Activated CD4-positive, alpha-beta memory T cell treated with anti-CD3 and anti-CD28 coated beads for 36 hours (primary cell): ENCODE data around the gene FBN1. TPM values are rescaled to one million over a fixed set of nuclear protein-coding genes. Genes with fewer than 3 reads are reported as not detected.

Experiments
- CTCF ChIA-PET: fragments of 350-600 bp; sonication (Branson Sonifier 250); formaldehyde crosslinking; loops from one replicate; lab custom pipeline; 2021; ENCODE audit warnings: antibody characterized with exemption, inconsistent platforms; lab: Charles Lee
- POLR2A ChIA-PET: fragments of 350-600 bp; sonication (Branson Sonifier 250); formaldehyde crosslinking; loops from one replicate; lab custom pipeline; 2021; ENCODE audit warnings: antibody characterized with exemption; lab: Charles Lee
- DNase-seq: peaks from one replicate; pipeline ENCODE4 v3.0.0-alpha.2; 2020
- H3K27ac Mint-ChIP-seq: one replicate; pipeline ENCODE4 v1.8.0; 2021; ENCODE audit warnings: mixed read lengths
- H3K27me3 Mint-ChIP-seq: one replicate; pipeline ENCODE4 v1.8.0; 2021; ENCODE audit warnings: mixed read lengths
- H3K36me3 Mint-ChIP-seq: one replicate; pipeline ENCODE4 v1.8.0; 2021; ENCODE audit warnings: mixed read lengths
- H3K4me1 Mint-ChIP-seq: one replicate; pipeline ENCODE4 v1.8.0; 2021; ENCODE audit warnings: low read depth, mixed read lengths
- H3K4me3 Mint-ChIP-seq: one replicate; pipeline ENCODE4 v1.8.0; 2021; ENCODE audit warnings: mild to moderate bottlenecking, mixed read lengths
- H3K9me3 Mint-ChIP-seq: one replicate; pipeline ENCODE4 v1.8.0; 2021; ENCODE audit warnings: mixed read lengths
- intact Hi-C: fragments of 100-400 bp; cut with micrococcal nuclease; formaldehyde crosslinking; loops from one replicate; pipeline ENCODE4 v1.15.1; 2023
- total RNA-seq, 2 experiments: library from RNA; stranded (reverse); gene quantifications; one replicate each; pipeline ENCODE4 v1.2.3, GENCODE V29; 2021

FBN1 gene
- total RNA-seq, 2 experiments from 2014 or later: 0.34 to 0.52 TPM

DNA sequence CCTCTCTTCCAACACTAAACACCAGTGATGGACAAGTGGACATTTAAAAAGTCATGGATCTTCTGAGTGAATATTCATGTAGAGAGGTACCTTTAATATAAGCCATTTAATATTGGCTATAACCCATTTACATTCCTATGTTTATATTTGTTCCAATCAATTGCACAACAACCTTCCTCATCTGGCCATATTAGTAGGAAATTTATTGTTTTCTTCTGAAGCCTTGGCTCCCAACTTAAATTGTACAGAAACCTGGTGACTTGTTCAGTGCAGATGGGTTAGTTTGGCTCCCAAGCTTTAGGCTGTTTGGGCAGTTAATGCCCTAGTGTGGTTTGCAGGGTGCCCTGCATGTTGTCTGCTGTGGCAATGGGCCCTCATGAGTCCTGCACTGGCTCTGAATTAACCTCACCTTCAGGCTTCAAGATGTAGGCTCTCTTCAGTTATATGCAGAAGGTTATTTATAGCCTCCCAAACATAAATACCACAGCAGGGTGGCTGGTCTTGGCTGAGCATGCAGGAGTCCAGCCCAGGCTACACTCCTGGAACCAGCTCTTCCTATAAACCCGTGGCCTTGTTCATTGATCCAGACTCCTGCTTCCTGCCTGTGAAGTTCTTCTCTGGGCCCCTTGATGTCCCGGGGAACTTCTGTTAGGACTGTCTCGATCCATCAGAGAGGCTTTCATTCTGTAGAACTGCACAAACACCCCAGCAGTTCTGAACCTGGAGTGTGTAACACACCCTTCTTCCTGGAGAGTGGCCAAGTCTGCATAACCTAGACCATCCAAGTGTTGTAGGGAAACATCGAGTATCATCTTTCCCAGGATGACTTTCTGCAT is 257.3 kb downstream of the FBN1 start:
- Mint-ChIP-seq H3K4me1 (no peaks in the 10 kb centered on the region), H3K27me3 (peaks cover 5% of the 10 kb centered on the region), H3K27ac (no peak overlapping the region), H3K9me3 (no peaks in the 10 kb centered on the region), H3K4me3 (no peak overlapping the region), H3K36me3 (no peaks in the 10 kb centered on the region)
- POLR2A ChIA-PET: no interaction called here
- DNase-seq: no peak
- intact Hi-C loops: no loop called here
- CTCF ChIA-PET: no interaction called here

DNA sequence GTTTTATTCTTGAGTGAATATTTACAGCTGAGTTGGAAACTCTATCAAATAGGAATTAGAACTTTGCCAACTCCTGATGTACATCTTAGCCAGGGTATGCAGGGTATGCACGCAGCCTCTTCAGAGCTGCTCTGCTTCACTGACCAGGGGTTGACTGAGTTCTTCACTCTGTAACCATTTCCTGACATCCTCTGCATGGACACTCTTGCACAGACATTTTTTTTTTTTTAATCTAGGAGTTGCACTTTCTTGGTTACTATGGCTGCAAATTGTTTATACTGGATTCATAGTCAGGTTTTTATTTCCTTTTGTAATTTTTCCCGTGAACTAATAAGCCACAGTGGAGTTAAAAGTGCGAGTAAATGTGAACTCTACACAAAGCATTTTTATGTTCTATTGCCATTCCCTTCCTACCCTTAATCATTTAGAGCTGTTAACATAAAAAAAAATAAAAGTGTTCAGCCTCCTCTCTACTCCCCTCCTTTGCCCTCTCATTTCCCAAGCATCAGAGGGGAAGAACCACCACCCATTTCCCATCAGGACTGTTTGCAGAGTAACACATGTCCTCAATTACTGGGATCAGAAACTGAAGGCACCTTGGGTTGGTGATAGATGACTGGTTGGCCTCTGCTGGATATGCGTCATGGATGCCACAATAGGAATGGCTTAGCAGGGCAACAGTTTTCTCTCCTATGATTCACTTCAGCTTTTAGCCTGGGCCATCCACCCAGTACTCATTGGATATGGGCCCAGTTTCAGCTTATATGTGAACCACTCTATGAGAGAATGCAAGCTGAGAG is 260.3 kb downstream of the FBN1 start:
- DNase-seq: no peak
- no peaks in the 10 kb centered on the region for H3K9me3 Mint-ChIP-seq
- POLR2A ChIA-PET: no interaction called here
- no peaks in the 10 kb centered on the region for H3K4me1 Mint-ChIP-seq
- intact Hi-C loops: no loop called here
- no peak overlapping the region for H3K27ac Mint-ChIP-seq
- H3K36me3 Mint-ChIP-seq: no peaks in the 10 kb centered on the region
- no peak overlapping the region for H3K4me3 Mint-ChIP-seq
- peaks cover 5% of the 10 kb centered on the region for H3K27me3 Mint-ChIP-seq
- CTCF ChIA-PET: no interaction called here

DNA sequence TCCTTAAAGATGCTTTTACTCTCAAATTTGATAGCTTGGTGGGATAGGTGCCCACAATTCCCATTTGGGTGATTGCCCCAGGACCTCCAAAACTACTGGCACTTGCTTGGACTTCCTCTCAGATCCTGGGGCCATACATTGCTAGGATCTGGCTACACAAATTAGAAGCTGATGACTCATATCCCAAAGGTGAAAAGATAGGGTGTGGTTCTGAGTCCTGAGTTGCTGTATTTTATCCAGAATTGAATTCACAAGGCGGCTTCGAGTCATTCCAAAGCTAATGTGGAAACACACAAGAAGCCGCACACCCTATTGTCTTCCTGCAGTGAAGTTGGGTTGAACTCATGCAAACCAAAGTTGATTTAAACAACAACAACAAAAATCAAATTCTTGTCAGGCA is 260.9 kb downstream of the FBN1 start:
- DNase-seq: no peak
- Mint-ChIP-seq H3K36me3 (no peaks in the 10 kb centered on the region), H3K27ac (no peak overlapping the region), H3K27me3 (peaks cover 5% of the 10 kb centered on the region), H3K4me3 (no peak overlapping the region), H3K4me1 (no peaks in the 10 kb centered on the region), H3K9me3 (no peaks in the 10 kb centered on the region)
- ChIA-PET POLR2A (no interaction called here), CTCF (no interaction called here)
- intact Hi-C loops: no loop called here

DNA sequence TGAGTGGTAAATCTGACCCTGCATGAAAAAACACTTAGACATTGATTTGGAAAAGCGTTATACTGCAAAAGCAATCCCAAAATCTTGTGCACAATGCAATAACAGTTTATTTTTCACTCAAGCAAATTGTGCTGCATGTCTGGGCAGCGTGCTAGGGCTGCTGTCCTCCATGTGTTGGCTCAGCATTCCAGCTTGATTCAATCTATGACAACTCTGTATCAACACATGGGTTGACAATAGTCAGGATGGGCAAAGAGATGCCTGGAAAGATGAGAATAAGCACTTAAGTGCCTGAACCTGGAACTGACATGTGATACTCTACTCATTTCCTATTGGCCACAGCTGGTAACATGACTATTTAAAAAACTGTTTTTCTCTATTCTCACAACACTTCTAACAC is 262.5 kb downstream of the FBN1 start:
- H3K36me3 Mint-ChIP-seq: no peaks in the 10 kb centered on the region
- intact Hi-C loops: no loop called here
- no peak overlapping the region for H3K27ac Mint-ChIP-seq
- H3K9me3 Mint-ChIP-seq: no peaks in the 10 kb centered on the region
- no peaks in the 10 kb centered on the region for H3K4me1 Mint-ChIP-seq
- CTCF ChIA-PET: no interaction called here
- H3K4me3 Mint-ChIP-seq: no peak overlapping the region
- peaks cover 5% of the 10 kb centered on the region for H3K27me3 Mint-ChIP-seq
- POLR2A ChIA-PET: no interaction called here
- no peak for DNase-seq

DNA sequence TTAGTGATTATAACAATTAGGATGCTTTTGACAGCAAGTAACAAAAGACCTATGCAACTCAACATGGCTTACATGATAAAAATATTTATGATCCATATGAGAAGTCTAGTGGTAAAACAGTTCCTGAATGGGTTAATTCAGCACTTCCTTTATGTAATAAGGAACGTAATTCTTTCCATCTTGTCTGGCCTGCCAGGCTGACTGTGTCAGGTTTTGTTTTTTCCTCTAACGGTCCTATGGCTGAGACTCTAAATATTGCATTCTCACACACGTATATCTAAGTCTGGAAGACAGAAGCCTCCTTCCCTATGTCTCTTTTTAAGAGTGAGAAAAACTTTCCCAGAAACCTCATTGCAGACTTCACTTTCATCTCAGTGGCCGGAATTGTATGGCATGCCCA is 263.6 kb downstream of the FBN1 start:
- no peaks in the 10 kb centered on the region for H3K36me3 Mint-ChIP-seq
- H3K4me1 Mint-ChIP-seq: no peaks in the 10 kb centered on the region
- intact Hi-C loops: no loop called here
- ChIA-PET POLR2A (no interaction called here), CTCF (no interaction called here)
- H3K27me3 Mint-ChIP-seq: peaks cover 11% of the 10 kb centered on the region
- peaks cover 6% of the 10 kb centered on the region for H3K9me3 Mint-ChIP-seq
- H3K4me3 Mint-ChIP-seq: no peak overlapping the region
- no peak for DNase-seq
- H3K27ac Mint-ChIP-seq: no peak overlapping the region

DNA sequence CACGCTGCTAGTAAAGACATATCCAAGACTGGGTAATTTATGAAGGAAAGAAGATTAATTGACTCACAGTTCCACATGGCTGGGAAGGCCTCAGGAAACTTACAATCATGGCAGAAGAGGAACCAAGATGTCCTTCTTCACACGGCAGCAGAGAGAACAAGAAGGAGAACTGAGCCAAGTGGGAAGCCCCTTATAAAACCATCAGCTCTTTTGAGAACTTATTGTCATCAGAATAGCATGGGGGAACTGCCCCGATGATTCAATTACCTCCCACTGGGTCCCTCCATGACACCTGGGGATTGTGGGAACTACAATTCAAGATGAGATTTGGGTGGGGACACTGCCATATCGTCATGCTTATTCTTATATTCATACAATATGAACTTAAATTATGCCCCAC is 265.3 kb downstream of the FBN1 start:
- no peaks in the 10 kb centered on the region for H3K4me1 Mint-ChIP-seq
- no peak overlapping the region for H3K4me3 Mint-ChIP-seq
- no peak for DNase-seq
- peaks cover 14% of the 10 kb centered on the region for H3K27me3 Mint-ChIP-seq
- peaks cover 6% of the 10 kb centered on the region for H3K9me3 Mint-ChIP-seq
- H3K27ac Mint-ChIP-seq: no peak overlapping the region
- intact Hi-C loops: no loop called here
- ChIA-PET POLR2A (no interaction called here), CTCF (no interaction called here)
- H3K36me3 Mint-ChIP-seq: no peaks in the 10 kb centered on the region

DNA sequence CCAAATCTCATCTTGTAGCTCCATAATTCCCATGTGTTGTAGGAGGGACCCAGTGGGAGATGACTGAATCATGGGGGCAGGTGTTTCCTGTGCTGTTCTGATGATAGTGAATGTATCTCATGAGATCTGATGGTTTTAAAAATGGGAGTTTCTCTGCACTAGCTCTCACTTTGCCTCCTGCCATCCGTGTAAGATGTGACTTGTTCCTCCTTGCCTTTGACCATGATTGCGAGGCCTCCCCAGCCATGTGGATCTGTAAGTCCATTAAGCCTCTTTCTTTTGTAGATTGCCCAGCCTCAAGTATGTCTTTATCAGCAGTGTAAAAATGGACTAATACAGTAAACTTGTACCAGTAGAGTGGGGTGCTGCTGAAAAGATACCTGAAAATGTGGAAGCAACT is 269.7 kb downstream of the FBN1 start:
- intact Hi-C loops: no loop called here
- DNase-seq: no peak
- POLR2A ChIA-PET: no interaction called here
- no peak overlapping the region for H3K4me3 Mint-ChIP-seq
- peaks cover 28% of the 10 kb centered on the region for H3K27me3 Mint-ChIP-seq
- peaks cover 6% of the 10 kb centered on the region for H3K9me3 Mint-ChIP-seq
- H3K4me1 Mint-ChIP-seq: no peaks in the 10 kb centered on the region
- H3K27ac Mint-ChIP-seq: no peak overlapping the region
- CTCF ChIA-PET: interaction anchor here (1.0 kb wide), 1 partner anchor 19 kb away, joined by 3 read pairs; no protein-coding TSS in a partner anchor
- no peaks in the 10 kb centered on the region for H3K36me3 Mint-ChIP-seq

DNA sequence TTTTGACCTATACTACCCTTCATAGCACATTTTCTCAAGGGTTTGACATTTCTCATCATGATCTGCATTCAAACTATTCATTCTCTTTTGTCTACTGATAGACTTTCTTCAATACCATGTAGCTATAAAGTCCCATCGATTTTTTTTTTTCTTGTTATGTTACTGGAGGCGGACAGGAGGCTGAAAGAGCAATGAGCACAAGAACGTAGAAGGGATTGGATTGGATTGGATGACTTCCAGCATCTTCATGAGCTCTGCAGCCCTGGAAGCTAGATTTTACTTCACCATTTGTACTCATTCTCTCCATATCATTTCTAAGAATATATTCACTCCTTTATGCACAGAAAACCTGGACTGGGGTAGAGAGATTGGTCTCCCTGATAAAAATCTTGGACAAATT is 271.0 kb downstream of the FBN1 start:
- H3K4me1 Mint-ChIP-seq: no peaks in the 10 kb centered on the region
- peaks cover 28% of the 10 kb centered on the region for H3K27me3 Mint-ChIP-seq
- no peak overlapping the region for H3K4me3 Mint-ChIP-seq
- ChIA-PET CTCF (interaction anchor here (1.0 kb wide), 1 partner anchor 22 kb away, joined by 3 read pairs; no protein-coding TSS in a partner anchor), POLR2A (no interaction called here)
- no peak overlapping the region for H3K27ac Mint-ChIP-seq
- H3K9me3 Mint-ChIP-seq: peaks cover 6% of the 10 kb centered on the region
- DNase-seq: no peak
- intact Hi-C loops: no loop called here
- no peaks in the 10 kb centered on the region for H3K36me3 Mint-ChIP-seq

DNA sequence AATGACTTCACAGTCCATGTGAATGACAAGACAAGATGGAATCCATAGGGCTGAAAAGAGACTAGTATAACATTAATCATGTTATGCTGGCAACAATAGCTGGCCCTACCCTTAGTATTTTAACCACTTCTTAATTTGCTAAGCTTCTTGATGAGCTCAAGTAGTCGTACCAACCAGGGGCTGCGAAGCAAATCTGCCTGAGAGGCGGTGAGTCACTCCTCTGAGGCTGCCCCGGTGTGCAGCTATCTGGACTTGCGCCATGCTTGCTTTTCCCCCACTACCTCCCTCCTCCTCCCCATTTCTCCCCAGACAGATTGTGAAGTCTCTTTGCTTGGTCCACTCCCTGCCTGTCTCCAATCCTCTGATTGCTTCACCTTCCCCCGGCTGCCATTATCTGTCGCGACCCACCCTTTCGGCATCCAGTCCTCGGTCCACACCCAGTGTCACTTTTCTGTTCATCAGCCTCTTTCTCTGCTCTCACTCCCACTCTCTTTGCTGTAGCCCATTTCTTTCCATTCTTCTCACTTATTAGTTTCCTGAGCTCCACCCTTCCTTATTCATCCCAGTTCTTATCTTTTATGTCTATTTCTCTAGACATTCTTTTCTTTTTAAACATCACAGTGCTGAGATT is 271.6 kb downstream of the FBN1 start:
- no peak for DNase-seq
- intact Hi-C loops: no loop called here
- Mint-ChIP-seq H3K27me3 (peaks cover 33% of the 10 kb centered on the region), H3K4me3 (no peak overlapping the region), H3K27ac (no peak overlapping the region), H3K9me3 (peaks cover 6% of the 10 kb centered on the region), H3K36me3 (no peaks in the 10 kb centered on the region), H3K4me1 (no peaks in the 10 kb centered on the region)
- ChIA-PET CTCF (no interaction called here), POLR2A (no interaction called here)

DNA sequence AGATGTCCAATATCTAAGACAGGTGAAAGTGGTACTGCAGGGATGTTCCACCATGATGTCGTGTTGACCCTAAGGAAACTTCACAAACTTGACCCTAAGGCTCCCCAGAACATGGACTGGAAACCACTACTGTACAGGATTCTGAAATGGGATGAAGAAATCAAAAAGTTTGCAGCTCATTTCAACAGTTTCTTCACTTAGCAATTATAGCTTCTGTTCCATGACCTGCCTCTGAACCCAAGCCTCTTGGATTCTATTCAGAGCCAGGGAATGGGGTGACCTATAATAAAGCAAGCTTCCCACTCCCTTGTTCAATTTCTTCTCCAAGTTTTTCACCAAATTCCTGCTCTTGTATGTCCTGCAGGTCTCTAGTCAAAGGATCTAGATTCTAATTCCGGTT is 273.5 kb downstream of the FBN1 start:
- peaks cover 30% of the 10 kb centered on the region for H3K27me3 Mint-ChIP-seq
- no peak overlapping the region for H3K27ac Mint-ChIP-seq
- no peaks in the 10 kb centered on the region for H3K9me3 Mint-ChIP-seq
- H3K4me3 Mint-ChIP-seq: no peak overlapping the region
- DNase-seq: no peak
- H3K36me3 Mint-ChIP-seq: no peaks in the 10 kb centered on the region
- CTCF ChIA-PET: no interaction called here
- POLR2A ChIA-PET: no interaction called here
- intact Hi-C loops: no loop called here
- no peaks in the 10 kb centered on the region for H3K4me1 Mint-ChIP-seq

DNA sequence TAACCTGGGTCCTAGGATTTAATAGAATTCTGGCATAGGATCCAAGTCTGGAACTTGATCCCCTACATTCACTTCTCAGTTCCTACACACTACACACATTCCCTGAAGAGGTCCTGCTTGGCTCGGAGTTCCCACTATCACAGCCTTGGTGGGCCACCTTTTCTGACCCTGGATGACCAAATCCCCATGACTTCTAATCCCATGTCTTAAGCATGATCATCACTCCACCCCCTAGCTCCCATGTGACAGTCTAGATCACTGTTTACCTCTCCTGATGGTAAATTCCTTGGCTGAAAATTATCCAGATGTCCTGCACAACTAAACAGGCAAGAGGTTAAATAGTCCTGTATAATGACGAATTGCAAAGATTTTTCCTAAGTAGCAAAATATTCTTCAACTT is 274.0 kb downstream of the FBN1 start:
- H3K4me1 Mint-ChIP-seq: no peaks in the 10 kb centered on the region
- CTCF ChIA-PET: no interaction called here
- intact Hi-C loops: no loop called here
- no peaks in the 10 kb centered on the region for H3K9me3 Mint-ChIP-seq
- POLR2A ChIA-PET: no interaction called here
- H3K27me3 Mint-ChIP-seq: peaks cover 30% of the 10 kb centered on the region
- H3K27ac Mint-ChIP-seq: no peak overlapping the region
- H3K36me3 Mint-ChIP-seq: no peaks in the 10 kb centered on the region
- no peak overlapping the region for H3K4me3 Mint-ChIP-seq
- DNase-seq: no peak

DNA sequence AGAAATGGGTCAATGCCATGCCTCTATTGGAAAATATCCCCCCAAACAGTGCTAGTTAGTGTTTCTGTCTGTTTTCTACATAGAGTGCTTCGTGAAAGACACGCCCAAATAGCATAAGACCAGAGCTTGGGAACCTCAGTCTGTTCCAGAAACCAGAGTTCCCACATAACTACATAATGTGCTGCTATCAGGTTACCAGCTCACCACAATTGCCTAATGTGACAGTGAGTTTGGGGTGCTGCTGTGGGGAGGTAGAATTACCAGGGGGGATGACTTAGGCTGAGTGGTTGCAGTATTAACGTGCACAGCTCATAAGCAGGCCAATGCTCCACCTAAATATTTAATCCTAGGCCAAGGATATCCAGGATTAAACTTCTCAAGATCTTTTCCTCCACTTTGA is 275.0 kb downstream of the FBN1 start:
- ChIA-PET POLR2A (no interaction called here), CTCF (interaction anchor here (0.6 to 0.8 kb wide), 2 partner anchors 18 to 26 kb away, joined by 3 read pairs; no protein-coding TSS in a partner anchor)
- Mint-ChIP-seq H3K27me3 (peaks cover 24% of the 10 kb centered on the region), H3K4me3 (no peak overlapping the region), H3K4me1 (no peaks in the 10 kb centered on the region), H3K27ac (no peak overlapping the region), H3K36me3 (no peaks in the 10 kb centered on the region), H3K9me3 (no peaks in the 10 kb centered on the region)
- no peak for DNase-seq
- intact Hi-C loops: no loop called here
